H9 (cell line): ENCODE data around the gene AEN. TPM values are rescaled to one million over a fixed set of nuclear protein-coding genes. Genes with fewer than 3 reads are reported as not detected.

Experiments used
- DNase-seq: peaks from one replicate; pipeline ENCODE4 v3.0.0-alpha.2; 2017
- H2AFZ ChIP-seq: one replicate; pipeline ENCODE4 v1.6.1; 2013; ENCODE audit warnings: mild to moderate bottlenecking, low read length, control low read depth, moderate library complexity
- H2AK5ac ChIP-seq: 2 replicates; pipeline ENCODE4 v1.6.1; 2013; ENCODE audit warnings: low read length, control low read depth, mixed read lengths; ENCODE audit not compliant: insufficient read length
- H2BK120ac ChIP-seq: one replicate; pipeline ENCODE4 v1.6.1; 2013; ENCODE audit warnings: low read depth, mild to moderate bottlenecking, low read length, control low read depth, inconsistent platforms; ENCODE audit not compliant: poor library complexity, severe bottlenecking
- H2BK12ac ChIP-seq: 2 replicates; pipeline ENCODE4 v1.6.1; 2013; ENCODE audit warnings: low read length, control low read depth, mixed read lengths, low read depth; ENCODE audit not compliant: insufficient read length
- H2BK15ac ChIP-seq: 2 replicates; pipeline ENCODE4 v1.6.1; 2013; ENCODE audit warnings: low read depth, low read length, control low read depth
- H2BK20ac ChIP-seq: one replicate; pipeline ENCODE4 v1.6.1; 2013; ENCODE audit warnings: low read depth, mild to moderate bottlenecking, low read length, control low read depth, inconsistent platforms; ENCODE audit not compliant: poor library complexity, severe bottlenecking
- H2BK5ac ChIP-seq: 2 replicates; pipeline ENCODE4 v1.6.1; 2013; ENCODE audit warnings: low read length, control low read depth, mixed read lengths; ENCODE audit not compliant: insufficient read length
- H3K14ac ChIP-seq: 2 replicates; pipeline ENCODE4 v1.6.1; 2013; ENCODE audit warnings: low read length, control low read depth; ENCODE audit not compliant: insufficient read depth
- H3K18ac ChIP-seq: 2 replicates; pipeline ENCODE4 v1.6.1; 2013; ENCODE audit warnings: low read depth, mild to moderate bottlenecking, mixed read lengths, low read length, control low read depth; ENCODE audit not compliant: insufficient read length
- H3K23ac ChIP-seq: 2 replicates; pipeline ENCODE4 v1.6.1; 2013; ENCODE audit warnings: low read length, control low read depth, mixed read lengths, low read depth; ENCODE audit not compliant: insufficient read length
- H3K23me2 ChIP-seq: 2 replicates; pipeline ENCODE4 v1.6.1; 2013; ENCODE audit warnings: low read depth, mild to moderate bottlenecking, mixed read lengths, low read length, control low read depth; ENCODE audit not compliant: insufficient read length, poor library complexity, severe bottlenecking
- H3K27ac ChIP-seq: 2 replicates; pipeline ENCODE4 v1.5.1; 2013; ENCODE audit warnings: low read length, control low read depth, mixed read lengths, low read depth; ENCODE audit not compliant: insufficient read length
- H3K27me3 ChIP-seq: 2 replicates; pipeline ENCODE4 v1.6.1; 2013; ENCODE audit warnings: low read length, control low read depth, inconsistent platforms; ENCODE audit not compliant: insufficient read depth
- H3K4ac ChIP-seq: 2 replicates; pipeline ENCODE4 v1.6.1; 2013; ENCODE audit warnings: low read depth, mild to moderate bottlenecking, control low read depth, inconsistent platforms, low read length, moderate library complexity
- H3K4me1 ChIP-seq: 2 replicates; pipeline ENCODE4 v1.6.1; 2013; ENCODE audit warnings: low read length, control low read depth, inconsistent platforms; ENCODE audit not compliant: insufficient read depth
- H3K4me2 ChIP-seq: 2 replicates; pipeline ENCODE4 v1.6.1; 2013; ENCODE audit warnings: low read length, control low read depth, mixed read lengths; ENCODE audit not compliant: insufficient read length, insufficient read depth
- H3K56ac ChIP-seq: 2 replicates; pipeline ENCODE4 v1.6.1; 2013; ENCODE audit warnings: low read depth, mild to moderate bottlenecking, mixed read lengths, low read length, control low read depth; ENCODE audit not compliant: insufficient read length
- H3K79me1 ChIP-seq: 2 replicates; pipeline ENCODE4 v1.6.1; 2013; ENCODE audit warnings: low read depth, mild to moderate bottlenecking, moderate library complexity, low read length, control low read depth, inconsistent platforms; ENCODE audit not compliant: insufficient read depth, poor library complexity, severe bottlenecking
- H3K79me2 ChIP-seq: 2 replicates; pipeline ENCODE4 v1.6.1; 2013; ENCODE audit warnings: low read length, control low read depth, inconsistent platforms; ENCODE audit not compliant: insufficient read depth
- H3K9ac ChIP-seq: 2 replicates; pipeline ENCODE4 v1.6.1; 2013; ENCODE audit warnings: low read length, control low read depth, mixed read lengths; ENCODE audit not compliant: insufficient read length; ENCODE audit errors: extremely low read depth
- H3K9me3 ChIP-seq: one replicate; pipeline ENCODE4 v1.6.1; 2013; ENCODE audit warnings: low read depth, low read length, inconsistent platforms; ENCODE audit not compliant: control insufficient read depth
- H3T11ph ChIP-seq: one replicate; pipeline ENCODE4 v1.6.1; 2013; ENCODE audit warnings: mild to moderate bottlenecking, low read length, control low read depth, inconsistent platforms
- H4K20me1 ChIP-seq: one replicate; pipeline ENCODE4 v1.6.1; 2013; ENCODE audit not compliant: control insufficient read depth, insufficient read length, insufficient read depth
- H4K5ac ChIP-seq: 2 replicates; pipeline ENCODE4 v1.6.1; 2013; ENCODE audit warnings: low read depth, mild to moderate bottlenecking, mixed read lengths, low read length, control low read depth; ENCODE audit not compliant: insufficient read length
- H4K8ac ChIP-seq: replicated peaks from 2 replicates; pipeline ENCODE4 v1.6.1; 2013; ENCODE audit warnings: low read length, control low read depth, mixed read lengths, low read depth; ENCODE audit not compliant: insufficient read length
- H4K91ac ChIP-seq: 2 replicates; pipeline ENCODE4 v1.6.1; 2013; ENCODE audit warnings: low read depth, mild to moderate bottlenecking, moderate library complexity, mixed read lengths, low read length, control low read depth; ENCODE audit not compliant: insufficient read length
- H3K27ac Mint-ChIP-seq, 3 experiments: 2 replicates in 2 of 3; 3 replicates in 1 of 3; pipeline ENCODE4 v1.8.0; 2020 to 2021; ENCODE audit warnings: mixed read lengths in 3 of 3, mild to moderate bottlenecking in 1 of 3, moderate library complexity in 1 of 3
- H3K27me3 Mint-ChIP-seq: 2 replicates; pipeline ENCODE4 v1.8.0; 2021; ENCODE audit warnings: low read depth, mild to moderate bottlenecking, moderate library complexity, mixed read lengths
- H3K36me3 Mint-ChIP-seq, 3 experiments: 2 replicates in 2 of 3; 3 replicates in 1 of 3; pipeline ENCODE4 v1.8.0; 2020 to 2021; ENCODE audit warnings: low read depth in 3 of 3, mixed read lengths in 3 of 3; ENCODE audit not compliant: insufficient read depth in 1 of 3
- H3K4me1 Mint-ChIP-seq, 2 experiments: 2 replicates each; pipeline ENCODE4 v1.8.0; 2020; ENCODE audit warnings: mixed read lengths in 2 of 2
- H3K4me3 Mint-ChIP-seq, 2 experiments: 2 replicates in 1 of 2; 3 replicates in 1 of 2; pipeline ENCODE4 v1.8.0; 2020 to 2021; ENCODE audit warnings: mild to moderate bottlenecking in 2 of 2, mixed read lengths in 2 of 2, moderate library complexity in 1 of 2
- H3K9me3 Mint-ChIP-seq, 2 experiments: 2 replicates in 1 of 2; 3 replicates in 1 of 2; pipeline ENCODE4 v1.8.0; 2020; ENCODE audit warnings: mild to moderate bottlenecking in 2 of 2, mixed read lengths in 2 of 2, moderate library complexity in 1 of 2
- WGBS: extraction: QIAGEN DNeasy Blood & Tissue Kit; methylation state at CpG from one replicate; pipeline ENCODE4 v1.1.7; 2013; ENCODE audit warnings: missing lambda C conversion rate, low lambda C conversion rate, mixed read lengths; ENCODE audit not compliant: insufficient read length; ENCODE audit errors: extremely low coverage; 5-methylcytosine and 5-hydroxymethylcytosine counted together
- total RNA-seq: library from RNA; stranded (reverse); gene quantifications from 2 replicates; pipeline ENCODE4 v1.2.1, GENCODE V29; 2021
- TF ChIP-seq, protein P1 (sequence below): fragments of 200-600 bp; sonication (generic); conservative IDR thresholded peaks from 3 replicates; pipeline ENCODE4 v1.8.0; 2021; ENCODE audit warnings: antibody characterized with exemption, mild to moderate bottlenecking

The AEN gene
- total RNA-seq, 1 experiment from 2014 or later: 132 TPM

DNA sequence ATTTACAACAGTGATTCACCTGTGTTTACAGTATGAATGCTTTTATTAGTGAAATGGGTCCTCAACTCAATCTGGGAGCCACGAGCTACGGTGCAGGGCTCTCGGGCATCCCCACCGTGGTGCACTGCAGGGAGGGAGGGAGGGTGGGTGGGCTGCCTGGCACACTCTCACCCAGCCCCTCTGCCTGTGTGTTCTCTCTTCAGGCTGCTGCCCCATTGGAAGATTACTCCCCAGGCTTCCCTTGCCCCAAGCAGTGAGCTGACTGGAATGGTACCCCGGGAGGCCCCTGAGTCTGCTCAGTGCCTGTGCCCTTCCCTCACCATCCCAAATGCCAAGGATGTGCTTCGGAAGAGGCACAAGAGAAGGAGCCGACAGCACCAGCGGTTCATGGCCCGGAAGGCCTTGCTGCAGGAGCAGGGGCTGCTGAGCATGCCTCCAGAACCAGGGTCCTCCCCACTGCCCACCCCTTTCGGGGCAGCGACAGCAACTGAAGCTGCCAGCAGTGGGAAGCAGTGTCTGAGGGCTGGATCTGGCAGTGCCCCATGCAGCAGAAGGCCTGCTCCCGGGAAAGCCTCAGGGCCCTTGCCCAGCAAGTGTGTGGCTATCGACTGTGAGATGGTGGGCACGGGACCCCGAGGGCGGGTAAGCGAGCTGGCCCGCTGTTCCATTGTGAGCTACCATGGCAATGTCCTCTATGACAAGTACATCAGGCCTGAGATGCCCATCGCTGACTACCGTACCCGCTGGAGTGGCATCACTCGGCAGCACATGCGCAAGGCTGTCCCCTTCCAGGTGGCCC lies 5.0 kb downstream of the AEN start:
- Histone ChIP-seq H3K27ac (no peak overlapping the region), H3K4me2 (no peak overlapping the region), H3K9ac (no peak overlapping the region), H4K8ac (no peak overlapping the region), H2BK5ac (no peak overlapping the region), H2BK20ac (no peak overlapping the region), H2BK120ac (no peak overlapping the region), H4K5ac (no peak overlapping the region), H3K18ac (no peak overlapping the region), H4K20me1 (peaks cover 10% of the 10 kb centered on the region), H4K91ac (no peak overlapping the region), H2BK15ac (no peak overlapping the region), H3K27me3 (no peaks in the 10 kb centered on the region), H3T11ph (no peak overlapping the region), H3K79me2 (peaks cover 60% of the 10 kb centered on the region), H3K9me3 (no peaks in the 10 kb centered on the region), H3K23me2 (peaks cover 13% of the 10 kb centered on the region), H3K4ac (no peak overlapping the region), H3K14ac (no peak overlapping the region; the same call in 1 of the 2 replicates), H2BK12ac (no peak overlapping the region), H2AFZ (no peak overlapping the region), H3K79me1 (peaks cover 8% of the 10 kb centered on the region), H3K56ac (no peak overlapping the region), H3K23ac (no peak overlapping the region), H3K4me1 (peaks cover 11% of the 10 kb centered on the region; the same call in 1 of the 2 replicates), H2AK5ac (no peak overlapping the region)
- no peak overlapping the region for H3K4me3 Mint-ChIP-seq
- peaks cover 36 to 44% of the 10 kb centered on the region in 2 experiments for H3K4me1 Mint-ChIP-seq
- H3K36me3 Mint-ChIP-seq: peaks cover 33 to 89% (median 85%) of the 10 kb centered on the region in 3 experiments; a peak in 6 of 7 replicates
- no peaks in the 10 kb centered on the region for H3K9me3 Mint-ChIP-seq
- TF ChIP-seq, protein P1, sequence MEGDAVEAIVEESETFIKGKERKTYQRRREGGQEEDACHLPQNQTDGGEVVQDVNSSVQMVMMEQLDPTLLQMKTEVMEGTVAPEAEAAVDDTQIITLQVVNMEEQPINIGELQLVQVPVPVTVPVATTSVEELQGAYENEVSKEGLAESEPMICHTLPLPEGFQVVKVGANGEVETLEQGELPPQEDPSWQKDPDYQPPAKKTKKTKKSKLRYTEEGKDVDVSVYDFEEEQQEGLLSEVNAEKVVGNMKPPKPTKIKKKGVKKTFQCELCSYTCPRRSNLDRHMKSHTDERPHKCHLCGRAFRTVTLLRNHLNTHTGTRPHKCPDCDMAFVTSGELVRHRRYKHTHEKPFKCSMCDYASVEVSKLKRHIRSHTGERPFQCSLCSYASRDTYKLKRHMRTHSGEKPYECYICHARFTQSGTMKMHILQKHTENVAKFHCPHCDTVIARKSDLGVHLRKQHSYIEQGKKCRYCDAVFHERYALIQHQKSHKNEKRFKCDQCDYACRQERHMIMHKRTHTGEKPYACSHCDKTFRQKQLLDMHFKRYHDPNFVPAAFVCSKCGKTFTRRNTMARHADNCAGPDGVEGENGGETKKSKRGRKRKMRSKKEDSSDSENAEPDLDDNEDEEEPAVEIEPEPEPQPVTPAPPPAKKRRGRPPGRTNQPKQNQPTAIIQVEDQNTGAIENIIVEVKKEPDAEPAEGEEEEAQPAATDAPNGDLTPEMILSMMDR: no peak
- no peak overlapping the region for H3K27ac Mint-ChIP-seq
- no peaks in the 10 kb centered on the region; the same call in 1 of the 2 replicates for H3K27me3 Mint-ChIP-seq
- no peak for DNase-seq
- no CpG with 5 or more reads among the region's 23 CpGs for WGBS
